ENCODE results near the gene ALDH2. TPM values are rescaled to one million over a fixed set of nuclear protein-coding genes. Genes with fewer than 3 reads are reported as not detected.

The ALDH2 gene
- total RNA-seq, 2 donors from 2014 or later, result 48.8 to 57.3 TPM

- Histone ChIP-seq H3K27me3 (no peaks in the 10 kb centered on the region), H3K4me1 (peaks cover 50% of the 10 kb centered on the region), H3K36me3 (replicated peaks in 1 of 2; ENCODE audit: insufficient read depth in 1 of 2, low read depth in 2 of 2) (no peaks in the 10 kb centered on the region), H3K27ac (peak overlapping the region; percentile 48 to 82 (median 76)), H3K4me3 (no peak overlapping the region), H3K9me3 (no peaks in the 10 kb centered on the region)
- 17 to 42% methylated on average over 6 to 15 of the region's 15 CpGs for WGBS, 2 donors
- intact Hi-C loops (cut with DNase I), result loop anchor here (10.0 kb wide), 1 partner anchor 57 kb away; no protein-coding TSS in a partner anchor
- TF ChIP-seq CTCF (IDR thresholded peaks at IDR 0.05), result no peak
- TF ChIP-seq POLR2A (IDR thresholded peaks at IDR 0.05), result no peak
- peak; percentile 71 to 82 (median 75) for DNase-seq
- ATAC-seq, result peak; percentile 58
Measured at GRCh38 chr12:111757361-111758119, 9.2 kb upstream of the ALDH2 start.

GRCh38 chr12:111758120-111758561 lies 8.6 kb upstream of the ALDH2 start:
- no peaks in the 10 kb centered on the region for H3K9me3 ChIP-seq
- DNase-seq (peak; percentile 79 to 87 (median 84)), ATAC-seq (peak; percentile 81)
- no peak overlapping the region for H3K4me3 ChIP-seq
- H3K36me3 ChIP-seq (replicated peaks in 1 of 2; ENCODE audit: insufficient read depth in 1 of 2, low read depth in 2 of 2), result no peaks in the 10 kb centered on the region
- no peaks in the 10 kb centered on the region for H3K27me3 ChIP-seq
- peak overlapping the region; percentile 48 to 82 (median 76) for H3K27ac ChIP-seq
- TF ChIP-seq CTCF (IDR thresholded peaks at IDR 0.05) (no peak), POLR2A (IDR thresholded peaks at IDR 0.05) (no peak)
- intact Hi-C loops (cut with DNase I), result loop anchor here (10.0 kb wide), 1 partner anchor 57 kb away; no protein-coding TSS in a partner anchor
- WGBS, 2 donors, result 27 to 28% methylated on average over 6 to 9 of the region's 9 CpGs
- peaks cover 48% of the 10 kb centered on the region for H3K4me1 ChIP-seq

- TF ChIP-seq POLR2A (IDR thresholded peaks at IDR 0.05) (no peak), CTCF (IDR thresholded peaks at IDR 0.05) (no peak)
- DNase-seq (no peak), ATAC-seq (no peak)
- H3K9me3 ChIP-seq, result no peaks in the 10 kb centered on the region
- no peak overlapping the region for H3K4me3 ChIP-seq
- H3K4me1 ChIP-seq, result peaks cover 39% of the 10 kb centered on the region
- WGBS, 2 donors, result 90 to 93% methylated on average over 7 of the region's 7 CpGs
- H3K36me3 ChIP-seq (replicated peaks in 1 of 2; ENCODE audit: insufficient read depth in 1 of 2, low read depth in 2 of 2), result no peaks in the 10 kb centered on the region
- no peaks in the 10 kb centered on the region for H3K27me3 ChIP-seq
- H3K27ac ChIP-seq, result peak overlapping the region in 1 of 4 donors; percentile 82
- intact Hi-C loops (cut with DNase I), result loop anchor here (10.0 kb wide), 1 partner anchor 56 kb away; no protein-coding TSS in a partner anchor
Measured at GRCh38 chr12:111759271-111759670, 7.5 kb upstream of the ALDH2 start.

- WGBS, 2 donors, result 85 to 96% methylated on average over 9 of the region's 9 CpGs
- no peaks in the 10 kb centered on the region for H3K9me3 ChIP-seq
- intact Hi-C loops (cut with DNase I), result loop anchor here (10.0 kb wide), 1 partner anchor 55 kb away; no protein-coding TSS in a partner anchor
Measured at GRCh38 chr12:111759991-111760390, 6.7 kb upstream of the ALDH2 start.

More at GRCh38 chr12:111759991-111760390, 6.7 kb upstream of the ALDH2 start:
- no peak for DNase-seq
- H3K4me1 ChIP-seq, result peaks cover 32% of the 10 kb centered on the region
- H3K36me3 ChIP-seq (replicated peaks in 1 of 2; ENCODE audit: insufficient read depth in 1 of 2, low read depth in 2 of 2), result no peaks in the 10 kb centered on the region
- TF ChIP-seq CTCF (IDR thresholded peaks at IDR 0.05) (no peak), POLR2A (IDR thresholded peaks at IDR 0.05) (no peak)
- no peak for ATAC-seq
- no peak overlapping the region for H3K4me3 ChIP-seq
- H3K27ac ChIP-seq, result no peak overlapping the region
- H3K27me3 ChIP-seq, result no peaks in the 10 kb centered on the region
